GM23338 (cell line): Measurements from ENCODE around the gene GABBR1.

Source experiments
- CTCF ChIP-seq, 2 experiments: fragments of 200-600 bp in 1 of 2; sonication (generic) in 1 of 2; conservative IDR thresholded peaks; 2 replicates each; pipeline versions ENCODE4 v1.5.1 to v1.6.1; 2016 to 2017; ENCODE audit warnings: antibody characterized with exemption in 2 of 2, low read depth in 2 of 2, mild to moderate bottlenecking in 2 of 2, moderate library complexity in 1 of 2
- EZH2 ChIP-seq: fragments of 200-600 bp; sonication (generic); IDR thresholded peaks from one replicate; pipeline ENCODE4 v1.8.0; 2017; ENCODE audit warnings: antibody characterized with exemption, mild to moderate bottlenecking, low read depth; ENCODE audit not compliant: unreplicated experiment
- EZH2phosphoT487 ChIP-seq: fragments of 200-600 bp; sonication (generic); IDR thresholded peaks from one replicate; pipeline ENCODE4 v1.8.1; 2018; ENCODE audit warnings: antibody characterized with exemption; ENCODE audit not compliant: unreplicated experiment
- JUNB ChIP-seq: IDR thresholded peaks from one replicate; pipeline ENCODE4 v1.6.1; 2016; ENCODE audit warnings: antibody characterized with exemption; ENCODE audit not compliant: unreplicated experiment
- NANOG ChIP-seq: IDR thresholded peaks from 2 replicates; pipeline ENCODE4 v1.6.1; 2016; ENCODE audit warnings: antibody characterized with exemption, borderline replicate concordance
- POLR2AphosphoS5 ChIP-seq: IDR thresholded peaks from 2 replicates; pipeline ENCODE4 v1.6.1; 2016; ENCODE audit warnings: antibody characterized with exemption, low read depth
- REST ChIP-seq: IDR thresholded peaks from one replicate; pipeline ENCODE4 v1.6.1; 2018; ENCODE audit warnings: antibody characterized with exemption; ENCODE audit not compliant: unreplicated experiment
- ZNF114 ChIP-seq: fragments of 250-450 bp; sonication (Bioruptor Pico); IDR thresholded peaks from 2 replicates; pipeline ENCODE4 v1.5.0; 2020; ENCODE audit warnings: mild to moderate bottlenecking, moderate library complexity

GRCh38 chr6:29665942-29666825, 33.2 kb upstream of the GABBR1 start:
- no peak for TF ChIP-seq CTCF (conservative IDR thresholded peaks at IDR 0.05; ENCODE audit: low read depth in 2 of 2)
- no peak for TF ChIP-seq EZH2
- TF ChIP-seq REST: no peak
- TF ChIP-seq NANOG: no peak
- no peak for TF ChIP-seq JUNB
- no peak for TF ChIP-seq ZNF114 (CRISPR knock-in tag)
- TF ChIP-seq POLR2AphosphoS5: no peak; the same call in 1 of the 2 replicates
- no peak for TF ChIP-seq EZH2phosphoT487
